ENCODE results near the gene MLH3.

GRCh38 chr14:75088153-75088552 lies 36.9 kb upstream of the MLH3 start:
- TF ChIP-seq CTCF (conservative IDR thresholded peaks at IDR 0.05 in 1 of 2, IDR thresholded peaks at IDR 0.05 in 1 of 2; ENCODE audit: low read depth in 1 of 2, low read length in 2 of 2) (no peak), EZH2 (IDR thresholded peaks at IDR 0.05; ENCODE audit: low read length, missing control alignments) (no peak)

Data from fibroblast of lung (primary cell).